H1 (cell line): ENCODE measurements around the gene MARVELD2. TPM values are rescaled to one million over a fixed set of nuclear protein-coding genes. Genes with fewer than 3 reads are reported as not detected.
"Not testable (repeated sequence)": the region's sequence is repeated elsewhere in the genome, so short reads cannot be mapped to it uniquely, and the experiment has no call there.

Experiments used
- CTCF ChIA-PET: fragments of 300-600 bp; sonication (Branson Sonifier 250); formaldehyde crosslinking; loops from one replicate; lab custom pipeline; 2021; ENCODE audit not compliant: partially characterized antibody; lab: Charles Lee
- POLR2A ChIA-PET: fragments of 300-600 bp; sonication (Branson Sonifier 250); formaldehyde crosslinking; loops from one replicate; lab custom pipeline; 2021; ENCODE audit warnings: inconsistent platforms; ENCODE audit not compliant: partially characterized antibody; lab: Charles Lee
- DNase-seq, 2 experiments: peaks; one replicate each; pipeline versions ENCODE4 v3.0.0 to v3.0.0-alpha.2; 2010 to 2022; ENCODE audit warnings: low spot score in 2 of 2, low read depth in 1 of 2, mixed read lengths in 1 of 2
- FAIRE-seq: peaks from 2 replicates; lab custom pipeline; 2011; peaks lifted over from hg19 to GRCh38; lab: Jason Lieb, UNC
- H2AFZ ChIP-seq: 2 replicates; pipeline ENCODE4 v1.8.1; 2012; ENCODE audit warnings: low read length, inconsistent platforms
- H2AK5ac ChIP-seq: 2 replicates; pipeline ENCODE4 v1.6.1; 2013; ENCODE audit warnings: low read depth, low read length
- H2BK120ac ChIP-seq: replicated peaks from 2 replicates; pipeline ENCODE3; 2013; ENCODE audit warnings: low read depth, low read length, inconsistent platforms
- H2BK12ac ChIP-seq: 2 replicates; pipeline ENCODE4 v1.6.1; 2013; ENCODE audit warnings: low read depth, low read length
- H2BK15ac ChIP-seq: 2 replicates; pipeline ENCODE4 v1.6.1; 2013; ENCODE audit warnings: low read length
- H2BK20ac ChIP-seq: 2 replicates; pipeline ENCODE4 v1.6.1; 2013; ENCODE audit warnings: low read length
- H2BK5ac ChIP-seq: 2 replicates; pipeline ENCODE4 v1.6.1; 2013; ENCODE audit warnings: low read depth, low read length
- H3K14ac ChIP-seq: 2 replicates; pipeline ENCODE4 v1.6.1; 2013; ENCODE audit warnings: inconsistent platforms; ENCODE audit not compliant: insufficient read length
- H3K18ac ChIP-seq: 2 replicates; pipeline ENCODE4 v1.6.1; 2013; ENCODE audit warnings: low read length; ENCODE audit errors: extremely low read depth
- H3K23ac ChIP-seq: 2 replicates; pipeline ENCODE4 v1.6.1; 2013; ENCODE audit warnings: inconsistent platforms; ENCODE audit not compliant: insufficient read length
- H3K23me2 ChIP-seq: 2 replicates; pipeline ENCODE4 v1.6.1; 2013; ENCODE audit warnings: low read depth, low read length
- H3K27ac ChIP-seq: 2 replicates; pipeline ENCODE4 v1.6.1; 2011; ENCODE audit warnings: low read depth, low read length, inconsistent platforms
- H3K27me3 ChIP-seq, 4 experiments: replicated peaks in 1 of 4; 1 replicate in 1 of 4; 2 replicates in 3 of 4; pipeline versions ENCODE4 v1.6.1 to v1.8.1; 2011 to 2013; ENCODE audit warnings: low read length in 3 of 4, mild to moderate bottlenecking in 3 of 4, inconsistent platforms in 2 of 4, mixed read lengths in 2 of 4, moderate library complexity in 1 of 4; ENCODE audit not compliant: control insufficient read depth in 3 of 4, insufficient read depth in 3 of 4; ENCODE audit errors: extremely low read depth in 1 of 4
- H3K36me3 ChIP-seq, 4 experiments: 2 replicates each; pipeline versions ENCODE4 v1.6.1 to v1.8.1; 2011 to 2013; ENCODE audit warnings: mild to moderate bottlenecking in 4 of 4, low read length in 3 of 4, moderate library complexity in 2 of 4, control low read depth in 1 of 4, inconsistent platforms in 1 of 4; ENCODE audit not compliant: insufficient read depth in 4 of 4, control insufficient read depth in 2 of 4
- H3K4ac ChIP-seq: replicated peaks from 2 replicates; pipeline ENCODE3; 2013; ENCODE audit warnings: low read length, low read depth, mixed read lengths, inconsistent platforms; ENCODE audit not compliant: insufficient read length
- H3K4me1 ChIP-seq, 4 experiments: replicated peaks in 1 of 4; 1 replicate in 1 of 4; 2 replicates in 3 of 4; pipeline versions ENCODE4 v1.6.1 to v1.8.1; 2011 to 2013; ENCODE audit warnings: low read length in 3 of 4, inconsistent platforms in 2 of 4, mixed read lengths in 1 of 4; ENCODE audit not compliant: insufficient read depth in 4 of 4, control insufficient read depth in 3 of 4
- H3K4me2 ChIP-seq, 2 experiments: 2 replicates each; pipeline versions ENCODE4 v1.6.1 to v1.8.1; 2011 to 2013; ENCODE audit warnings: low read depth in 2 of 2, low read length in 2 of 2, control low read depth in 1 of 2, inconsistent platforms in 1 of 2, mild to moderate bottlenecking in 1 of 2; ENCODE audit not compliant: insufficient read depth in 1 of 2
- H3K4me3 ChIP-seq, 4 experiments: fragments of 200-600, 300-600 bp in 1 of 4; sonication (generic), shearing (Covaris generic), sonication (Bioruptor Twin) in 1 of 4; 2 replicates each; pipeline versions ENCODE4 v1.5.1 to v1.8.1; 2011 to 2016; ENCODE audit warnings: low read length in 4 of 4, low read depth in 3 of 4, control low read depth in 2 of 4, inconsistent platforms in 2 of 4, mild to moderate bottlenecking in 2 of 4, mixed read lengths in 1 of 4, moderate library complexity in 1 of 4; ENCODE audit not compliant: insufficient read depth in 2 of 4; ENCODE audit errors: extremely low read depth in 1 of 4
- H3K56ac ChIP-seq: replicated peaks from 2 replicates; pipeline ENCODE3; 2013; ENCODE audit warnings: low read depth, mild to moderate bottlenecking, mixed read lengths, low read length, inconsistent platforms; ENCODE audit not compliant: insufficient read length
- H3K79me1 ChIP-seq: 2 replicates; pipeline ENCODE4 v1.6.1; 2013; ENCODE audit warnings: low read depth, low read length, control low read depth
- H3K79me2 ChIP-seq, 2 experiments: 2 replicates each; pipeline versions ENCODE4 v1.6.1 to v1.8.1; 2012 to 2013; ENCODE audit warnings: low read length in 2 of 2, mild to moderate bottlenecking in 2 of 2, inconsistent platforms in 1 of 2; ENCODE audit not compliant: insufficient read depth in 2 of 2, control insufficient read depth in 1 of 2
- H3K9ac ChIP-seq, 4 experiments: replicated peaks in 1 of 4; 1 replicate in 1 of 4; 2 replicates in 3 of 4; pipeline versions ENCODE4 v1.6.1 to v1.8.1; 2011 to 2013; ENCODE audit warnings: low read depth in 3 of 4, low read length in 3 of 4, control low read depth in 2 of 4, mild to moderate bottlenecking in 2 of 4, moderate library complexity in 2 of 4, inconsistent platforms in 1 of 4; ENCODE audit errors: extremely low read depth in 1 of 4
- H3K9me3 ChIP-seq, 2 experiments: 2 replicates each; pipeline versions ENCODE4 v1.6.1 to v1.8.1; 2012 to 2013; ENCODE audit warnings: mild to moderate bottlenecking in 2 of 2, moderate library complexity in 2 of 2, control low read depth in 1 of 2, inconsistent platforms in 1 of 2, low read depth in 1 of 2, low read length in 1 of 2, mixed read lengths in 1 of 2; ENCODE audit not compliant: insufficient read depth in 2 of 2
- H4K20me1 ChIP-seq, 2 experiments: replicated peaks in 1 of 2; 2 replicates each; pipeline versions ENCODE3 to v1.8.1; 2011 to 2013; ENCODE audit warnings: inconsistent platforms in 2 of 2, low read length in 2 of 2, mild to moderate bottlenecking in 1 of 2; ENCODE audit not compliant: insufficient read depth in 2 of 2, control insufficient read depth in 1 of 2
- H4K5ac ChIP-seq: 2 replicates; pipeline ENCODE4 v1.6.1; 2013; ENCODE audit warnings: low read length, low read depth, mixed read lengths, inconsistent platforms; ENCODE audit not compliant: insufficient read length
- H4K8ac ChIP-seq: 2 replicates; pipeline ENCODE4 v1.8.0; 2013; ENCODE audit warnings: mild to moderate bottlenecking, moderate library complexity, low read length, inconsistent platforms; ENCODE audit not compliant: insufficient read depth; ENCODE audit errors: extremely low read depth
- H4K91ac ChIP-seq: replicated peaks from 2 replicates; pipeline ENCODE3; 2013; ENCODE audit warnings: low read length, mixed read lengths, inconsistent platforms; ENCODE audit not compliant: insufficient read length
- WGBS, 2 experiments: shearing (Covaris generic) in 1 of 2; methylation state at CpG; one replicate each; pipeline versions ENCODE4 v1.1.6 to v1.1.7; 2013 to 2015; ENCODE audit warnings: low lambda C conversion rate in 2 of 2, mixed read lengths in 2 of 2, inconsistent platforms in 1 of 2, low coverage in 1 of 2, missing lambda C conversion rate in 1 of 2; ENCODE audit not compliant: insufficient replicate concordance in 2 of 2, insufficient coverage in 1 of 2, insufficient read length in 1 of 2; ENCODE audit errors: extremely low coverage in 1 of 2, missing lambda C conversion rate in 1 of 2; 5-methylcytosine and 5-hydroxymethylcytosine counted together
- polyA plus RNA-seq, 7 experiments: library from polyadenylated mRNA; depleted of rRNA in 3 of 7; stranded (reverse) in 5 of 7; unstranded in 2 of 7; fragments of >200 nt in 5 of 7; fragments of 200-250 nt in 2 of 7; gene quantifications; 1 replicate in 5 of 7; 2 replicates in 1 of 7; 4 replicates in 1 of 7; pipeline versions ENCODE4 v1.2.1 to v1.2.3, GENCODE V29; 2011 to 2013; ENCODE audit warnings: missing spikeins in 2 of 7, mixed read lengths in 2 of 7
- total RNA-seq: library from RNA; stranded (reverse); fragmentation: NEBNext Ultra II Directional; extraction: Animal tissue kit (Norgen Biotek cat#: 25700); gene quantifications from 2 replicates; pipeline ENCODE4 v1.2.1, GENCODE V29; 2021

The MARVELD2 gene
- total and polyA plus RNA-seq, 2 of the 8 experiments (the other 6 are each of a cell fraction or from before 2014, with no cell fraction given), result 18.7 to 31.0 TPM

- H4K5ac ChIP-seq, H4K8ac ChIP-seq, H3K14ac ChIP-seq, H3K9ac ChIP-seq, CTCF ChIA-PET, H2BK120ac ChIP-seq, H3K79me2 ChIP-seq, H4K91ac ChIP-seq, H3K4me2 ChIP-seq, H3K4ac ChIP-seq, H4K20me1 ChIP-seq, H3K27ac ChIP-seq, H2AK5ac ChIP-seq, H3K36me3 ChIP-seq, H3K9me3 ChIP-seq, H3K27me3 ChIP-seq, H2BK20ac ChIP-seq, DNase-seq, H2BK5ac ChIP-seq, H2BK15ac ChIP-seq, H2AFZ ChIP-seq, H3K23me2 ChIP-seq, H3K18ac ChIP-seq, H3K23ac ChIP-seq, H3K4me1 ChIP-seq, H3K4me3 ChIP-seq, FAIRE-seq, H3K79me1 ChIP-seq, H3K56ac ChIP-seq, H2BK12ac ChIP-seq: not testable (repeated sequence)
- 89% methylated on average over 6 of the region's 6 CpGs; no CpG with 5 or more reads in 1 of the 2 experiments for WGBS, 2 experiments
- POLR2A ChIA-PET, result interaction anchor here (0.6 kb wide), 1 partner anchor 339 kb away, joined by 3 read pairs; no protein-coding TSS in a partner anchor
These were observed 56.6 kb downstream of the MARVELD2 start for GRCh38 chr5:69471516-69471915.

GRCh38 chr5:69472535-69473143 is 57.7 kb downstream of the MARVELD2 start:
- H2BK15ac ChIP-seq, FAIRE-seq, H3K79me2 ChIP-seq, H2BK5ac ChIP-seq, H3K23ac ChIP-seq, H3K56ac ChIP-seq, H3K4me1 ChIP-seq, H3K4ac ChIP-seq, H3K9ac ChIP-seq, H4K5ac ChIP-seq, H3K23me2 ChIP-seq, CTCF ChIA-PET, H4K91ac ChIP-seq, H3K27me3 ChIP-seq, H3K79me1 ChIP-seq, H3K4me2 ChIP-seq, H2AK5ac ChIP-seq, H2BK20ac ChIP-seq, H4K8ac ChIP-seq, H3K14ac ChIP-seq, H2BK120ac ChIP-seq, H3K9me3 ChIP-seq, H2BK12ac ChIP-seq, H3K36me3 ChIP-seq, H3K18ac ChIP-seq, H2AFZ ChIP-seq, H3K27ac ChIP-seq, H3K4me3 ChIP-seq, H4K20me1 ChIP-seq, DNase-seq: not testable (repeated sequence)
- 95% methylated on average over 16 of the region's 16 CpGs; no CpG with 5 or more reads in 1 of the 2 experiments for WGBS, 2 experiments
- POLR2A ChIA-PET, result interaction anchor here (1.2 kb wide), 1 partner anchor 29 kb away, joined by 3 read pairs; no protein-coding TSS in a partner anchor
